Stimulated activated CD4-positive, alpha-beta T cell treated with anti-CD3 and anti-CD28 coated beads, Interleukin-15, amount 100 ng/mL, for 48 hours (primary cell): ENCODE measurements around the gene EDN3.

Source experiments
- DNase-seq, 2 donors: peaks; one replicate each; pipeline ENCODE4 v3.0.0-alpha.2; 2020; ENCODE audit warnings: low read depth in 2 of 2

The EDN3 gene

GRCh38 chr20:59308493-59309201, 8.2 kb downstream of the EDN3 start:
- DNase-seq, result no peak

GRCh38 chr20:59309218-59309617, 8.8 kb downstream of the EDN3 start:
- no peak for DNase-seq

GRCh38 chr20:59314997-59315396, 14.6 kb downstream of the EDN3 start:
- DNase-seq, result no peak

GRCh38 chr20:59316911-59317731, 16.7 kb downstream of the EDN3 start:
- no peak for DNase-seq

- no peak for DNase-seq
These were observed 17.9 kb downstream of the EDN3 start for GRCh38 chr20:59318201-59318790.

- no peak for DNase-seq
These were observed 18.4 kb downstream of the EDN3 start for GRCh38 chr20:59318803-59319202.

- no peak for DNase-seq
These were observed 20.0 kb downstream of the EDN3 start for GRCh38 chr20:59320426-59320825.

- DNase-seq, result no peak
These were observed 20.6 kb downstream of the EDN3 start for GRCh38 chr20:59320854-59321647.

- DNase-seq, result no peak
These were observed 21.7 kb downstream of the EDN3 start for GRCh38 chr20:59322081-59322480.

GRCh38 chr20:59322585-59323454, 22.4 kb downstream of the EDN3 start:
- no peak for DNase-seq

GRCh38 chr20:59323731-59324130, 23.3 kb downstream of the EDN3 start:
- no peak for DNase-seq

GRCh38 chr20:59324521-59325141, 24.2 kb downstream of the EDN3 start:
- DNase-seq, result no peak

GRCh38 chr20:59325142-59325523, 24.7 kb downstream of the EDN3 start:
- DNase-seq, result no peak

GRCh38 chr20:59326188-59326587, 25.8 kb downstream of the EDN3 start:
- DNase-seq, result no peak

GRCh38 chr20:59328071-59328470, 27.7 kb downstream of the EDN3 start:
- no peak for DNase-seq

GRCh38 chr20:59331721-59332329, 31.4 kb downstream of the EDN3 start:
- no peak for DNase-seq

GRCh38 chr20:59333260-59333845, 32.9 kb downstream of the EDN3 start:
- DNase-seq, result no peak

GRCh38 chr20:59333951-59334350, 33.5 kb downstream of the EDN3 start:
- no peak for DNase-seq

- no peak for DNase-seq
These were observed 34.4 kb downstream of the EDN3 start for GRCh38 chr20:59334651-59335300.
